HL-60 (cell line): Measurements from ENCODE around the gene POU2AF3.

Experiments used
- DNase-seq, 2 experiments: peaks; one replicate each; pipeline ENCODE4 v3.0.0-alpha.2; 2010 to 2020; ENCODE audit warnings: low read depth in 1 of 2, low spot score in 1 of 2
- H3K27ac ChIP-seq: fragments of 250-450 bp; sonication (Bioruptor Pico); replicated peaks from 2 replicates; pipeline ENCODE4 v1.5.1; 2020; ENCODE audit warnings: mild to moderate bottlenecking, moderate library complexity
- H3K27me3 ChIP-seq: fragments of 250-450 bp; sonication (Bioruptor Pico); 2 replicates; pipeline ENCODE4 v1.5.1; 2021; ENCODE audit warnings: mild to moderate bottlenecking, moderate library complexity; ENCODE audit not compliant: insufficient read depth, poor library complexity, severe bottlenecking
- H3K4me3 ChIP-seq: replicated peaks from 2 replicates; pipeline ENCODE4 v1.5.1; 2011; ENCODE audit warnings: mild to moderate bottlenecking, control low read depth, low read length; ENCODE audit not compliant: insufficient read depth
- CTCF ChIP-seq: IDR thresholded peaks from one replicate; pipeline ENCODE4 v1.5.1; 2011; ENCODE audit warnings: low read length, control low read depth, inconsistent platforms; ENCODE audit not compliant: insufficient read depth
- GABPA ChIP-seq: IDR thresholded peaks from 2 replicates; pipeline ENCODE4 v1.6.1; 2012; ENCODE audit warnings: low read depth
- POLR2AphosphoS5 ChIP-seq: IDR thresholded peaks from 2 replicates; pipeline ENCODE4 v1.6.1; 2012; ENCODE audit warnings: low read depth
- SPI1 ChIP-seq: IDR thresholded peaks from 2 replicates; pipeline ENCODE4 v1.6.1; 2012; ENCODE audit warnings: low read depth, mild to moderate bottlenecking, borderline replicate concordance
- TF ChIP-seq, protein P1 (sequence below): IDR thresholded peaks from 2 replicates; pipeline ENCODE4 v1.6.1; 2012; ENCODE audit warnings: low read depth; ENCODE audit not compliant: insufficient replicate concordance

The POU2AF3 gene

GRCh38 chr11:111349191-111349695, 50.9 kb downstream of the POU2AF3 start:
- no peak for DNase-seq
- no peak overlapping the region for H3K4me3 ChIP-seq
- no peak for TF ChIP-seq GABPA
- TF ChIP-seq SPI1: no peak
- TF ChIP-seq, protein P1, sequence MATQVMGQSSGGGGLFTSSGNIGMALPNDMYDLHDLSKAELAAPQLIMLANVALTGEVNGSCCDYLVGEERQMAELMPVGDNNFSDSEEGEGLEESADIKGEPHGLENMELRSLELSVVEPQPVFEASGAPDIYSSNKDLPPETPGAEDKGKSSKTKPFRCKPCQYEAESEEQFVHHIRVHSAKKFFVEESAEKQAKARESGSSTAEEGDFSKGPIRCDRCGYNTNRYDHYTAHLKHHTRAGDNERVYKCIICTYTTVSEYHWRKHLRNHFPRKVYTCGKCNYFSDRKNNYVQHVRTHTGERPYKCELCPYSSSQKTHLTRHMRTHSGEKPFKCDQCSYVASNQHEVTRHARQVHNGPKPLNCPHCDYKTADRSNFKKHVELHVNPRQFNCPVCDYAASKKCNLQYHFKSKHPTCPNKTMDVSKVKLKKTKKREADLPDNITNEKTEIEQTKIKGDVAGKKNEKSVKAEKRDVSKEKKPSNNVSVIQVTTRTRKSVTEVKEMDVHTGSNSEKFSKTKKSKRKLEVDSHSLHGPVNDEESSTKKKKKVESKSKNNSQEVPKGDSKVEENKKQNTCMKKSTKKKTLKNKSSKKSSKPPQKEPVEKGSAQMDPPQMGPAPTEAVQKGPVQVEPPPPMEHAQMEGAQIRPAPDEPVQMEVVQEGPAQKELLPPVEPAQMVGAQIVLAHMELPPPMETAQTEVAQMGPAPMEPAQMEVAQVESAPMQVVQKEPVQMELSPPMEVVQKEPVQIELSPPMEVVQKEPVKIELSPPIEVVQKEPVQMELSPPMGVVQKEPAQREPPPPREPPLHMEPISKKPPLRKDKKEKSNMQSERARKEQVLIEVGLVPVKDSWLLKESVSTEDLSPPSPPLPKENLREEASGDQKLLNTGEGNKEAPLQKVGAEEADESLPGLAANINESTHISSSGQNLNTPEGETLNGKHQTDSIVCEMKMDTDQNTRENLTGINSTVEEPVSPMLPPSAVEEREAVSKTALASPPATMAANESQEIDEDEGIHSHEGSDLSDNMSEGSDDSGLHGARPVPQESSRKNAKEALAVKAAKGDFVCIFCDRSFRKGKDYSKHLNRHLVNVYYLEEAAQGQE: no peak
- no peak for TF ChIP-seq POLR2AphosphoS5
- no peaks in the 10 kb centered on the region for H3K27me3 ChIP-seq
- H3K27ac ChIP-seq: no peak overlapping the region

DNA sequence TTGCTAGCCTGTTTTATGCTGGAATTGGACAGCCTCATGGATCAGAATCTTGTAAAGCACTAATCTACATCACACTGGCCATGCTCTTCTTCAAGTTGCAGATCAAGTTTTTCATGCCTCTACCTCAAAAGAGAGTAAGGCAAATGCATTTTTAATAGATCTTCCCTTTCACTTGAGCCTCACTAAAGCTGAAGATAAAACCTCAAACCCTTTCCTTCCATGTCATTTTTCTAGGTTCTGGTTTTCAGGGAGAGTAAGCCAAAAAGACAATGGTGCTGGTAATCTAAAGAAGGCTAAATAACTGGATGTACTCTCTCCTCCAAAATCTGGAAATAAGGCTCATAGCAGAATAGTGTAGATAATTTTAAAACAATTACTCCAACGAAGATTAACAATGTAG, 52.5 kb downstream of the POU2AF3 start:
- Histone ChIP-seq H3K27me3 (no peaks in the 10 kb centered on the region), H3K27ac (no peak overlapping the region), H3K4me3 (no peak overlapping the region)
- no peak for TF ChIP-seq CTCF
- TF ChIP-seq SPI1: no peak
- TF ChIP-seq, protein P1: no peak
- TF ChIP-seq GABPA: no peak
- TF ChIP-seq POLR2AphosphoS5: no peak
- no peak for DNase-seq

- Histone ChIP-seq H3K4me3 (no peak overlapping the region), H3K27ac (no peak overlapping the region), H3K27me3 (no peaks in the 10 kb centered on the region)
- no peak for DNase-seq
- TF ChIP-seq GABPA (no peak), CTCF (no peak), POLR2AphosphoS5 (no peak), SPI1 (no peak)
- TF ChIP-seq, protein P1: no peak
Measured at GRCh38 chr11:111351374-111352055, 53.2 kb downstream of the POU2AF3 start.
